Measurements from ENCODE around the gene LRG1. TPM values are rescaled to one million over a fixed set of nuclear protein-coding genes. Genes with fewer than 3 reads are reported as not detected.
"Not testable (repeated sequence)": the region's sequence is repeated elsewhere in the genome, so short reads cannot be mapped to it uniquely, and the experiment has no call there.

The LRG1 gene
- total and polyA plus RNA-seq, 3 experiments from 2014 or later = 0.06 TPM; not detected in 2

DNA sequence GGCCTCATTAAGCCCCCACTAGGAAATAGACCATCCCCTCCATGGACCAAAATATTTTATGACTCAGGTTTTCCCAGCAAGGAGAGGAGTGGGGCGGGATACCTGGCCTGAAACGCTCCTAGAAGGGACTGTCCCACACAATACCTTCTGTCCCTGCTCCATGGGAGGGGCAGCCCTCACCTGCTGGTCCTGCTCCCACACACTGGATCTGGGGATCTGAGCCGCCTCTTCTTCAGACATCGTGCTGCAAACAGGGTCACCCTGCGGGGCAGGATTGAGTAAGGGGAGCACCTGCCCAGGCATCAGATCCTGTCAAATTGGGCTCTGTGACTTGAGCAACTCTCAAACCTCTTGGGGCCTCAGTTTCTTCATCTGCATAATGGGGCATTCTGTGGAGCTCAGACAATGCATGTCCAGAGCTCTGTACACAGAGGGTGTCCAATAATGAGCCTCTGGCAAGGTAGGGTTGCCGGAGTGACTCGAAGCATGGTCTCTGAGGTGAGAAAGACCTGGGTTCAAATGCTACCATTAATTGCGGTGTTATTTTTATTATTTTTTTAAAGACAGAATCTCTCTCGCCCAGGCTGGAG, 5.9 kb downstream of the LRG1 start:
- no peak overlapping the region for H3K4me3 ChIP-seq (ENCODE audit: low read length)
- no peaks in the 10 kb centered on the region for H3K27me3 ChIP-seq (ENCODE audit: insufficient read depth, low read length, poor library complexity, severe bottlenecking)
- DNase-seq = no peak
- no peaks in the 10 kb centered on the region for H3K36me3 ChIP-seq (ENCODE audit: insufficient read depth, low read length)
- Mint-ChIP-seq H3K4me3 (no peak overlapping the region), H3K27me3 (peaks cover 7 to 17% of the 10 kb centered on the region in 2 donors), H3K27ac (no peak overlapping the region), H3K36me3 (no peaks in the 10 kb centered on the region), H3K4me1 (peaks cover 4 to 5% (median 4%) of the 10 kb centered on the region in 3 donors), H3K9me3 (no peaks in the 10 kb centered on the region)
- peaks cover 4% of the 10 kb centered on the region for H3K4me1 ChIP-seq (ENCODE audit: insufficient read depth, low read length)
- no peaks in the 10 kb centered on the region for H3K9me3 ChIP-seq (ENCODE audit: low read length)
- POLR2A ChIA-PET = no interaction called here
- CTCF ChIA-PET = no interaction called here
- no peak overlapping the region for H3K27ac ChIP-seq (ENCODE audit: low read depth, low read length)

DNA sequence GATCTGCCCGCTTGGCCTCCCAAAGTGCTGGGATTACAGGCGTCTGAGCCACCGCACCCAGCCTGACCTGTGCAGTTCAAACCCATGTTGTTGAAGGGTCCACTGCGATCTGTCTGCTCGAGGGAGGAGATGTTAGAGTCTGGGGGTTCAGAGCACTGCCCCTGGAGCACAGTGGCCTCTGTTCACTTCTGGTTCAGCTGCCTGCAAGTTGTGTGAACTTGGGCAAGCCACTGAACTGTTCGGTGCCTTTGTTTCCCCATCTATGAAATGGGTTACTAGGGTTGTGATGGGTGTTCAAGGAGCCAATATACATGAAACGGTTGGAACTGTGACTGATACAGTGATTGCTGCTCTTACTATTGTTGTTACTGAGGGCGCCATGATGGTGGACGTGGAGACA, 6.5 kb downstream of the LRG1 start:
- Mint-ChIP-seq H3K36me3 (no peaks in the 10 kb centered on the region), H3K27ac (no peak overlapping the region), H3K4me1 (peaks cover 4 to 5% (median 4%) of the 10 kb centered on the region in 3 donors), H3K4me3 (no peak overlapping the region), H3K27me3 (peaks cover 7 to 13% of the 10 kb centered on the region in 2 donors), H3K9me3 (no peaks in the 10 kb centered on the region)
- no peak overlapping the region for H3K27ac ChIP-seq (ENCODE audit: low read depth, low read length)
- ChIA-PET POLR2A (no interaction called here), CTCF (no interaction called here)
- no peaks in the 10 kb centered on the region for H3K9me3 ChIP-seq (ENCODE audit: low read length)
- no peaks in the 10 kb centered on the region for H3K27me3 ChIP-seq (ENCODE audit: insufficient read depth, low read length, poor library complexity, severe bottlenecking)
- H3K4me3 ChIP-seq (ENCODE audit: low read length) = no peak overlapping the region
- DNase-seq = no peak
- H3K4me1 ChIP-seq (ENCODE audit: insufficient read depth, low read length) = peaks cover 4% of the 10 kb centered on the region
- H3K36me3 ChIP-seq (ENCODE audit: insufficient read depth, low read length) = no peaks in the 10 kb centered on the region

DNA sequence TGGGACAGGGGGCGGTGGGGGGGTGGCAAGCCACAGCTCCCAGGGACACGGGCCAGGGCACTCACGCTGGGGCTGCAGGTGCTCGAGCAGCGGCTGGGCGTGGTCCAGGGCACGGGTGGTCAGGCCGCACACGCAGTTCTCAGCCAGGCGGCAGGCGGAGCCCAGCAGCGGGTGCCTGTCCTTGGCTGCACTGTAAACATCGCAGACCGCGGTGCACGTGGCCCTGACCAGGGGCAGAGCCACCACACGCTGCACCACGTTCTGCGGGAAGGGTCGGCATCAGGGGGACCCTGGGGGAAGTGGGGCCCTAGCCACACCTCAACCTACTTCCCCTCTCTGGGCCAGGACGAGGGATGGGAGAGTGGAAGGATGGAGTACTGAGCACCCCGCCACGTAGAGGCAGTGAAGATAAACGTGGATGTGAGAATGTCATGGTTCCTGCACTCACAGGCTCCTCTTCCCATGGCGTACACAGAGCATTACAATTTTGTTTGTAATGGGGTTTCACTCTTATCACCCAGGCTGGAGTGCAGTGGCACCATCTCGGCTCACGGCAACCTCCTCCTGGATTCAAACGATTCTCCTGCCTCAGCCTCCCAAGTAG, 8.2 kb downstream of the LRG1 start:
- no peak for DNase-seq
- H3K4me3 ChIP-seq (ENCODE audit: low read length) = no peak overlapping the region
- CTCF ChIA-PET = no interaction called here
- Mint-ChIP-seq H3K4me1 (peaks cover 4 to 5% (median 4%) of the 10 kb centered on the region in 3 donors), H3K27ac (no peak overlapping the region), H3K9me3 (no peaks in the 10 kb centered on the region), H3K27me3 (peaks cover 5 to 7% of the 10 kb centered on the region in 2 donors), H3K36me3 (no peaks in the 10 kb centered on the region), H3K4me3 (no peak overlapping the region)
- H3K36me3 ChIP-seq (ENCODE audit: insufficient read depth, low read length) = no peaks in the 10 kb centered on the region
- peaks cover 4% of the 10 kb centered on the region for H3K4me1 ChIP-seq (ENCODE audit: insufficient read depth, low read length)
- H3K27me3 ChIP-seq (ENCODE audit: insufficient read depth, low read length, poor library complexity, severe bottlenecking) = no peaks in the 10 kb centered on the region
- POLR2A ChIA-PET = no interaction called here
- H3K27ac ChIP-seq (ENCODE audit: low read depth, low read length) = no peak overlapping the region
- H3K9me3 ChIP-seq (ENCODE audit: low read length) = no peaks in the 10 kb centered on the region

DNA sequence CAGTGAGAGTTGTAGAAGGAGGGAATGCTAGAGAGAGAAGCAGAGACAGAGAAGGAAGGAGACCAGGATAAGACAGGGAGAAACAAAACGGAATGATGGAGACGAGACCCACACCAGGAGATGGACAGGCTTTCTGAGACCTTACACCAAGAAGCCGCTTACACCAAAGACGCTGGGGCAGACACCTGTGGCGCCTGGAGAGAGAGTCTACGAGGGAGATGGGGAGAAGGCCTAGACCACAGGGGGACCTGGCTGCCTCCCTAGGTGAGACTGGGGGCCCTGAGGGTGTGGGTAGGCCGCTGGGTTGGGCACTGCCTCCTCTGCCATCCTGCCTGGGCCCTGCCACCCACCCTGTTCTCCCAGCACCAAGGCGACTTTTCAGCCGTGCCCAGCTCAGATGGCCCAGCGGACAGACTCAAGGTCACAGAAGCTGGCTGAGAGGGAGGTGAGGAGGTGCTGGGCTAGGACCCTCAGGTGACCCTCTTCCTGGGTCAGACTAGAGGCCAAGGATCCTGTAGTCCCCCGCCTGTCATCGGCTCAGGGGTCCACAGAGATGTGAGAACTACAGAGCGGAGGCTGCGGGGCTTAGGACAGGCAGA, 9.8 kb downstream of the LRG1 start:
- Histone ChIP-seq H3K27me3 (ENCODE audit: insufficient read depth, low read length, poor library complexity, severe bottlenecking) (no peaks in the 10 kb centered on the region), H3K36me3 (ENCODE audit: insufficient read depth, low read length) (no peaks in the 10 kb centered on the region), H3K9me3 (ENCODE audit: low read length) (no peaks in the 10 kb centered on the region), H3K4me1 (ENCODE audit: insufficient read depth, low read length) (no peaks in the 10 kb centered on the region), H3K27ac (ENCODE audit: low read depth, low read length) (no peak overlapping the region), H3K4me3 (ENCODE audit: low read length) (no peak overlapping the region)
- H3K36me3 Mint-ChIP-seq = no peaks in the 10 kb centered on the region
- ChIA-PET POLR2A (no interaction called here), CTCF (no interaction called here)
- H3K9me3 Mint-ChIP-seq = no peaks in the 10 kb centered on the region
- H3K4me1 Mint-ChIP-seq = peaks cover 0 to 2% (median 0%) of the 10 kb centered on the region in 3 donors
- no peak for DNase-seq
- H3K27me3 Mint-ChIP-seq = peaks cover 0 to 4% of the 10 kb centered on the region in 2 donors
- no peak overlapping the region for H3K27ac Mint-ChIP-seq
- H3K4me3 Mint-ChIP-seq = no peak overlapping the region

DNA sequence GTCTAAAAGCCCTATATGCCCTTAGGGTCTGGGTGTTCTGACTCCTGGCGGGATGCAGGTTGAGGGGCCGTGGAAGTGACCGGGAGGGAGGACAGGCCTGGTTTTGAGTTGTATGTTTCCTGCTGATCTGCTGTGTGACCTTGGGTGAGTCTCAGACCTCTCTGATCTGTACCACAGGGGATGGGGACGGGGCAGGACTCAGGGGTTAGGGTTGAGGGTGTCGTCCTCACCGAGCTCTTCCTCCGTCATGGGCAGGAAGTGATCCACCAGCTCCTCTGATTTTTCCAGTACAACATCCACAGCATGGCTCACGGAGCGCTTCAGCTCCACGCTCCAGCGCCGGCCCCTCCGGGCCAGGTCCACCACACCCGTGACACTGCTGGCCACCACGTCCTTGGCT, 11.0 kb downstream of the LRG1 start:
- no peak for DNase-seq
- Histone ChIP-seq H3K36me3 (ENCODE audit: insufficient read depth, low read length) (no peaks in the 10 kb centered on the region), H3K27ac (ENCODE audit: low read depth, low read length) (no peak overlapping the region), H3K4me1 (ENCODE audit: insufficient read depth, low read length) (no peaks in the 10 kb centered on the region), H3K4me3 (ENCODE audit: low read length) (no peak overlapping the region), H3K9me3 (ENCODE audit: low read length) (no peaks in the 10 kb centered on the region), H3K27me3 (ENCODE audit: insufficient read depth, low read length, poor library complexity, severe bottlenecking) (no peaks in the 10 kb centered on the region)
- Mint-ChIP-seq H3K27ac (no peak overlapping the region), H3K36me3 (no peaks in the 10 kb centered on the region), H3K9me3 (no peaks in the 10 kb centered on the region), H3K27me3 (peaks cover 0 to 4% of the 10 kb centered on the region in 2 donors), H3K4me3 (no peak overlapping the region), H3K4me1 (no peaks in the 10 kb centered on the region)
- ChIA-PET POLR2A (no interaction called here), CTCF (no interaction called here)

DNA sequence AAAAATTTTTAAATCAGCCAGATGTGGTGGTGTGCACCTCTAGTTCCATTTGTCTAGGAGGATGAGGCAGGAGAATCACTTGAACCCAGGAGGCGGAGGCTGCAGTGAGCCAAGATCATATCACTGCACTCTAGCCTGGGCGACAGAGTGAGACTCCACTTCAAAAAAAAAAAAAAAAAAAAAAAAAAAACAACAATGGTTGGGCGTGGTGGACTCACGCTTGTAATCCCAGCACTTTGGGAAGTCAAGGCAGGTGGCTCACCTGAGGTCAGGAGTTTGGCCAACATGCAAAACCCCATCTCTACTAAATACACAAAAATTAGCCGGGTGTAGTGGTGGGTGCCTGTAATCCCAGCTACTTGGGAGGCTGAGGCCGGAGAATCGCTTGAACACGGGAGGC, 12.5 kb downstream of the LRG1 start:
- H3K27me3 ChIP-seq (ENCODE audit: insufficient read depth, low read length, poor library complexity, severe bottlenecking); H3K9me3 Mint-ChIP-seq; DNase-seq; H3K4me3 ChIP-seq (ENCODE audit: low read length); POLR2A ChIA-PET; H3K4me1 Mint-ChIP-seq; H3K4me1 ChIP-seq (ENCODE audit: insufficient read depth, low read length); H3K9me3 ChIP-seq (ENCODE audit: low read length); H3K27me3 Mint-ChIP-seq; H3K36me3 Mint-ChIP-seq; H3K27ac Mint-ChIP-seq; H3K36me3 ChIP-seq (ENCODE audit: insufficient read depth, low read length); H3K4me3 Mint-ChIP-seq; H3K27ac ChIP-seq (ENCODE audit: low read depth, low read length): not testable (repeated sequence)
- CTCF ChIA-PET = interaction anchor here (1.3 kb wide), 1 partner anchor 260 kb away, joined by 3 read pairs; no protein-coding TSS in a partner anchor

DNA sequence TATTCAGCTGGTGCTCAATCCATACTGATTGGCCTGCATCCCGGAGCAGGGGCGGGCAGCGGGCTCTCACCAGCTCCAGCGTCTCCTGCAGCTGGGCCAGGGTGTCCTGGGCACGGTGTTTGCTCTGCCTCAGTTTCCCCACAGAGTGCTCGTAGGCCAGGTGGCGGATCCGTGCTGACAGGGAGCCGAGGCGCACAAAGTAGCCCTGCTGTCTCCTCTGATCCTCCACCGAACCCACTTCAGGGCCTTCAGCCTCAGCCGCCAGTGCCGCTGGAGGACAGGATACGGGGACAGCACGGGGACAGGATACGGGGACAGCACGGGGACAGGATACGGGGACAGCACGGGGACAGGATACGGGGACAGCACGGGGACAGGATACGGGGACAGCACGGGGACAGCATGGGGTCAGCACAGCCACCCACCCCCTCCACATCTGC, 14.3 kb downstream of the LRG1 start:
- Histone ChIP-seq H3K27ac (ENCODE audit: low read depth, low read length) (no peak overlapping the region), H3K27me3 (ENCODE audit: insufficient read depth, low read length, poor library complexity, severe bottlenecking) (no peaks in the 10 kb centered on the region), H3K4me3 (ENCODE audit: low read length) (no peak overlapping the region), H3K4me1 (ENCODE audit: insufficient read depth, low read length) (no peaks in the 10 kb centered on the region), H3K36me3 (ENCODE audit: insufficient read depth, low read length) (no peaks in the 10 kb centered on the region), H3K9me3 (ENCODE audit: low read length) (no peaks in the 10 kb centered on the region)
- Mint-ChIP-seq H3K27ac (peak overlapping the region in 1 of 8 donors; percentile 47), H3K4me1 (no peaks in the 10 kb centered on the region), H3K27me3 (peaks cover 0 to 9% of the 10 kb centered on the region in 2 donors), H3K36me3 (no peaks in the 10 kb centered on the region), H3K4me3 (no peak overlapping the region), H3K9me3 (no peaks in the 10 kb centered on the region)
- DNase-seq = no peak
- ChIA-PET POLR2A (no interaction called here), CTCF (interaction anchor here (0.6 to 1.8 kb wide), 8 partner anchors 9 to 278 kb away, joined by 3 to 11 read pairs (median 4); partner anchors contain the start of genes PLIN5 and YJU2)

DNA sequence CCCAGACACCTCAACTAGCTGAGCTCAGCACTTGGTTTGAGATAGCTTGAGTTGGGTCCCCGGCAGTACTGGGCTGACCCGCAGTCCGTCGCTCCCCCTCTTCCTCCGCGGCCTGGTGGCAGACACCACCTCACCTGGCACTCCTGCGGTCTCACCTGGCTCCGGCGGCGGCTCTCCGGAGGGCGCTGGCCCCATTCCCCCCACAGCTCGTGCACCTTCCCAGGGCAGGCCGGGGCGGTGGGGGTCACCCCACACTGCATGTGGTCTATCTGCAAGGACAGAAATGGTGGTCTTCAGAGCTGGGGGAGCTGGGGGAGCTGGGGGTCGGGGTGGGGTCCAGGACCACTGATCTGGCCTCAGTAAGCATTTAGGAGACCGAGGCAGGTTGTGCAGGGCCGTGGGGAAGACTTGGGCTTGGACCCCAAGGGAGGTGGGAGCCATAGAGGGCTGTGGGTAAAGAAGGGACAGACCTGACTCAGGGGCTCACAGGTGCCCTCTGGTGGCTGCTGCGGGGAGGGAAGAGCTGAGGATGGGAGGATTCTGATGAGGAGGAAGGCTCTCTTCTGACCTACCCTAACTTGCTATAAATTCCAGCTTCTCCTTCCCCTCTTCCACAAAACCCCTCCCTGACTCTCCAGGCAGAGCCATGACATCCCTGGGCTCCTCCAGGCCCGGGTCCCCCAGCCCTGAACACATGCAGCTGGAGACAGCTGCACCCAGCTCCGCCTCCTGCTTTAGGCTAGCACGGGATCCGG, 14.9 kb downstream of the LRG1 start:
- no peaks in the 10 kb centered on the region for H3K4me1 ChIP-seq (ENCODE audit: insufficient read depth, low read length)
- no peaks in the 10 kb centered on the region for H3K36me3 Mint-ChIP-seq
- peak; percentile 32 to 72 (median 46) for DNase-seq
- H3K9me3 ChIP-seq (ENCODE audit: low read length) = no peaks in the 10 kb centered on the region
- ChIA-PET POLR2A (no interaction called here), CTCF (interaction anchor here (0.6 to 1.8 kb wide), 8 partner anchors 9 to 278 kb away, joined by 3 to 11 read pairs (median 4); partner anchors contain the start of genes PLIN5 and YJU2)
- no peak overlapping the region for H3K27ac ChIP-seq (ENCODE audit: low read depth, low read length)
- peak overlapping the region in 1 of 7 donors; percentile 44 for H3K4me3 Mint-ChIP-seq
- H3K4me1 Mint-ChIP-seq = no peaks in the 10 kb centered on the region
- H3K27ac Mint-ChIP-seq = no peak overlapping the region
- H3K36me3 ChIP-seq (ENCODE audit: insufficient read depth, low read length) = no peaks in the 10 kb centered on the region
- H3K27me3 Mint-ChIP-seq = peaks cover under 1 to 9% of the 10 kb centered on the region in 2 donors
- H3K9me3 Mint-ChIP-seq = no peaks in the 10 kb centered on the region
- no peak overlapping the region for H3K4me3 ChIP-seq (ENCODE audit: low read length)
- no peaks in the 10 kb centered on the region for H3K27me3 ChIP-seq (ENCODE audit: insufficient read depth, low read length, poor library complexity, severe bottlenecking)
